ENCODE measurements around the gene CD151.

The CD151 gene

DNA sequence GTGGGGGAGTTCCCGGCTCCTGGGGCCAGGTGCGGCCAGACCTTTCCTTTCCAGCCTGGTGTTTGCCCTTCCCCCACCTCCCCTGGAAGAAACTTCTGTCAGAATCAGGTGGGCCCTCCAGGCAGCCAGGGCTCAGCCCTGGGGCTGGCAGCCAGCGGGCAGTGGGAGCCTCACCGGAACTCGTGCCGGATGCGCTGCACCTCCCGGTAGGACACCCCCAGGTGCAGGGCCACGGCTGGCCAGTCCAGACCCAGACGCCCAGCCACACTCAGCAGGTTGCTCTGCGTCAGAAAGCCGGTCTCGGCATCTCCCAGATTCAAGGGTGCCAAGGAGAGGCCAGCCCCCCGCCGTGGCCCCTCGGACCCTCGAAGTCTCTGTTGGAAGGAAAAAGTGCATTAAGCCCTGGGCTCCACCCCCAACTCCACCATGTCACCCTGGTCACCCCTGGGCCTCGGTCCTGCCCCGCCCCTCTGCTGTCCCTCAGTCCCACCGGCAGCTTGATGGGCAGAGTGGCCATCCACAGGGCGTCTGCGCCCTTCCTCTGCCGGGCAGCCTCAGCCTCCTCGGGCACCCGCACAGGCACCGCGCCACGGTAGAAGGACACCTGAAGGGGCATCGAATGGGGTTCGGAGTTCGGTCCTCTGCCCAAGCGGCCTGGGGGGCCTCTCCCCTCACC, 33.0 kb upstream of the CD151 start:
- peaks cover 11 to 34% of the 10 kb centered on the region in 2 donors for H3K4me1 ChIP-seq (ENCODE audit: control insufficient read depth in 1 of 2, insufficient read depth in 2 of 2, low read length in 2 of 2)

DNA sequence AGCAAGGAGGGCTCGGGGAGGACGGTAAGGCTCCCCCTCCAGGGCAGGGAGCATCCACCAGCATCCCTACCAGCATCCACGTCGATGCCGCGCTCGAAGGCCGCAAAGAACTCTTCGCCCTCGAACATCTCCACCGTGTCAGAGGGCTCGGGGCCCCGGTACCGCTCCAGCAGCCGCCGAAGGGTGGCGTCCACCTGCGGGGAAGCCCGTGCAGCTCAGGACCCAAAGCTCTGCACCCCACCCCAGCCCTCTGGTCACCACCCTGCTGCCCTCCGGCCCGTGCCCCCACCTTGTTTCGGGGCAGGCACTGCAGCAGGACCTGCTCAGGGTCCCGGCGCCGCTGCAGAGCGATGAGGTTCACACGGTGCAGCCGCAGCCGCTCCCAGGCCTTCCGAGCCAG, 32.3 kb upstream of the CD151 start:
- no peaks in the 10 kb centered on the region for H3K9me3 ChIP-seq (ENCODE audit: control insufficient read depth in 1 of 2, low read length in 2 of 2)
- peaks cover 0 to 26% of the 10 kb centered on the region in 2 donors for H3K36me3 ChIP-seq (ENCODE audit: control insufficient read depth in 1 of 2, insufficient read depth in 2 of 2, low read length in 2 of 2)
- peaks cover 11 to 30% of the 10 kb centered on the region in 2 donors for H3K4me1 ChIP-seq (ENCODE audit: control insufficient read depth in 1 of 2, insufficient read depth in 2 of 2, low read length in 2 of 2)
- H3K27me3 ChIP-seq (ENCODE audit: low read depth, low read length): no peaks in the 10 kb centered on the region
- H3K4me3 ChIP-seq (ENCODE audit: low read depth in 1 of 2, low read length in 2 of 2): no peak overlapping the region
- H3K27ac ChIP-seq (ENCODE audit: low read length): no peak overlapping the region

More for the DNA sequence above, 33.0 kb upstream of the CD151 start:
- H3K27ac ChIP-seq (ENCODE audit: low read length): no peak overlapping the region
- no peak overlapping the region for H3K4me3 ChIP-seq (ENCODE audit: low read depth in 1 of 2, low read length in 2 of 2)
- H3K36me3 ChIP-seq (ENCODE audit: control insufficient read depth in 1 of 2, insufficient read depth in 2 of 2, low read length in 2 of 2): peaks cover 0 to 26% of the 10 kb centered on the region in 2 donors
- H3K9me3 ChIP-seq (ENCODE audit: control insufficient read depth in 1 of 2, low read length in 2 of 2): no peaks in the 10 kb centered on the region
- no peaks in the 10 kb centered on the region for H3K27me3 ChIP-seq (ENCODE audit: low read depth, low read length)

DNA sequence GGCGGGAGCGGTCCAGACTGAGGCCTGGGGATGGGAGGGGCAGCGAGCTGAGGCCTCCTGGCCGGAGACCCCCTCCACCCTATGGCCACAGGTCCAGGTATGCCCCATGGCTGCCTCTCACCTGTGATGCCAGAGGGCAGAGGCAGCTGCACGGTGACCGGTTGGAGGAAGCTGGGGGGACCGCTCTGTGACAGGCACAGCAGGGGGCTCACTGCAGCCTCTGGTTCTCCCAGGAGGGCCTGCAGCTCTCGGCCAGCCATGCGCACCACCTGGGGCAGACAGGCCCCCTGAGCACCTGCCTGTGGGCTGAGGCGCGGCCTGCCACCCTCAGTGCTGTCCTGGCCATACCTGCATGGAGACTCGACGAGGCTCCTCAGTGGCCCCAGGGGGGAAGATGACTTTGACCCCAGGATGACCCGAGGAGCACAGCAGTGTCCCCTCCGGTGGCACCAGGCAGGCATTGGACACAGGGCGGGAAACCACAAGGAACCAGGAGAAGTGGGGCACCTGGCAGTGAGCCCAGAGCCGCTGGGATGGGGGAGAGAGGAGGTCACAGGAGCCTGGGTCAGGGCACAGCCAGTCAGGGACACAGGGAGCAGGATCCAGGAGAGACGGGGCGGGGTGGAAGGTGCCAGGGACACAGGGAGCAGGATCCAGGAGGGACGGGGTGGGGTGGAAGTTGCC, 31.5 kb upstream of the CD151 start:
- no peak overlapping the region for H3K4me3 ChIP-seq (ENCODE audit: low read depth in 1 of 2, low read length in 2 of 2)
- H3K36me3 ChIP-seq (ENCODE audit: control insufficient read depth in 1 of 2, insufficient read depth in 2 of 2, low read length in 2 of 2): peaks cover 0 to 26% of the 10 kb centered on the region in 2 donors
- H3K9me3 ChIP-seq (ENCODE audit: control insufficient read depth in 1 of 2, low read length in 2 of 2): no peaks in the 10 kb centered on the region
- no peak overlapping the region for H3K27ac ChIP-seq (ENCODE audit: low read length)
- peaks cover 11 to 25% of the 10 kb centered on the region in 2 donors for H3K4me1 ChIP-seq (ENCODE audit: control insufficient read depth in 1 of 2, insufficient read depth in 2 of 2, low read length in 2 of 2)
- H3K27me3 ChIP-seq (ENCODE audit: low read depth, low read length): no peaks in the 10 kb centered on the region

DNA sequence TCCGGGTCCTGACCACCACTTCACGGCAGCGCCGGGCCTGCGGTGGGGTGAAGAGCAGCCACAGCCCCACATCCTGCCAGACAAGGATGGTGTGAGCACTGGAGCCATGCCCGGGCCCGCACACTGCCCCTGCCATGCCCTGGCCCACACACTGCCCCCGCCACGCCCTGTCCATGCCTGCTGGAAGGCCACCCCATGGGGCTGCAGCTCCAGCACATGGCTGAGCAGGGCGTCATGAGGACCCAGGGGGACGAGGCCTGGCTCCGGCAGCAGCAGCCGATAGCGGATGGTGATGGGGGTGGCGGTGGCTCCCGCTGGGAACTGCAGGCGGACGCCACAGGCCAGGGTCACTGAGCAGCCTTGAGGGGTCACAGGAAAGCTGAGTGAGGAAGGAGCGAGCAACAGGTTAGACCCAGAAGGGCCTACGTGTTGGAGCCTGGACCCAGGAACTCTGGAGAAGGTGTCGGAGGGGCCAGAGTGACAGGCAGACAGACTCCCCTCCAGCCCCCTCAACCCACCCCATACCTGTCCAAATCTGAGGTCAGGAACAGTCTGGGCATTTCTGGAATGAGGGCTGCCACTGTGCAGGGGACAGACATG, 30.6 kb upstream of the CD151 start:
- Histone ChIP-seq H3K36me3 (ENCODE audit: control insufficient read depth in 1 of 2, insufficient read depth in 2 of 2, low read length in 2 of 2) (peaks cover 0 to 26% of the 10 kb centered on the region in 2 donors), H3K27me3 (ENCODE audit: low read depth, low read length) (no peaks in the 10 kb centered on the region), H3K27ac (ENCODE audit: low read length) (no peak overlapping the region), H3K4me1 (ENCODE audit: control insufficient read depth in 1 of 2, insufficient read depth in 2 of 2, low read length in 2 of 2) (peaks cover 4 to 16% of the 10 kb centered on the region in 2 donors), H3K9me3 (ENCODE audit: control insufficient read depth in 1 of 2, low read length in 2 of 2) (no peaks in the 10 kb centered on the region), H3K4me3 (ENCODE audit: low read depth in 1 of 2, low read length in 2 of 2) (no peak overlapping the region)

DNA sequence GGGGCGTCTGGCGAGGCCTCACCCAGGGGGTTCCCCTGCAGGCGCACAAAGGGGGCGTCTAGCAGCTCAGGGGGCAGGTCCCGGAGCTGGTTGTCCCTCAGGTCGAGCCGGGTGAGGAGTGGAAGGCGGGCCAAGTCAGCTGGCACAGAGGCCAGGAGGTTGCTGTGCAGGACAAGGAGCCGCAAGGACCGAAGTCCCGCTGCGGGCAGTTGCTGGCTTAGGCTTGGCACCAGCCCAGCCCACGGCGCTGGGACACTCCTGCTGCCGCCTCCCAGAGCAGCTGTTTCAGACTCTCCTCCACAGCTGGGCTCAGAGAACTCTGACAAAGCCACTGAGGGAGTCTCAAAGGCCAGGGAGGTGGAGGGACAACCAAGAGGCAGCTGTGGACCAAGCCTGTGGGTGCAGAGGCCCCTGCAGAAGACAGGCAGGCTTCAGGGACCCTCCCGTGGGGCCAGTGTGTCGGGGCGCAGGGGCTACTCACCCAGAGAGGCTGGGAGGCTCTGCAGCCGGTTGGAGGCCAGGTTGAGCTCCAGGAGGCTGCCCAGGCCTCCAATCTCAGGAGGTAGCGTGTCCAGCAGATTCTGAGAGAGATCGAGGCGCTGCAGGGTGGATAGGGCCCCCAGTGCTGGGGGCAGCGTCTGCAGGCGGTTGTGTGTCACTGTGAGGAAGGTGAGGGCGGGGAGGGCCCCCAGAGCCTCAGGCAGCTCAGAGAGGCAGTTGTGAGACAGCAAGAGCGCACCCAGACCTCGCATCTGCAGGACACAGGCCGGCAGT, 29.9 kb upstream of the CD151 start:
- Histone ChIP-seq H3K36me3 (ENCODE audit: control insufficient read depth in 1 of 2, insufficient read depth in 2 of 2, low read length in 2 of 2) (peaks cover 0 to 26% of the 10 kb centered on the region in 2 donors), H3K4me3 (ENCODE audit: low read depth in 1 of 2, low read length in 2 of 2) (no peak overlapping the region), H3K4me1 (ENCODE audit: control insufficient read depth in 1 of 2, insufficient read depth in 2 of 2, low read length in 2 of 2) (peaks cover 4 to 15% of the 10 kb centered on the region in 2 donors), H3K27ac (ENCODE audit: low read length) (no peak overlapping the region), H3K9me3 (ENCODE audit: control insufficient read depth in 1 of 2, low read length in 2 of 2) (no peaks in the 10 kb centered on the region), H3K27me3 (ENCODE audit: low read depth, low read length) (no peaks in the 10 kb centered on the region)

DNA sequence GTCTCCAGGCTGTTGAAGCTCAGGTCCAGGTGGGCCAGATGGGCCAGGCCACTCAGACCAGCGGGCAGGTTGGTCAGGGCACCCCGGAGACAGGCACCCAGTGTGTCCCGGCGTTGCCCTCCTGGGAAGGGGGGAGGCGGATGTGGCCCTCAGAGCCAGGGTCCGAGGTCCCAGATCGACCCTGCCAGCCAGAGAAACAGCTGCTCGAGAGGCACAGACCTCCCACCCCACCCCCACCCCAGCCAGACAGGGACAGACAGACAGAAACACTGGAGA, 29.3 kb upstream of the CD151 start:
- peaks cover 4 to 18% of the 10 kb centered on the region in 2 donors for H3K4me1 ChIP-seq (ENCODE audit: control insufficient read depth in 1 of 2, insufficient read depth in 2 of 2, low read length in 2 of 2)
- H3K27me3 ChIP-seq (ENCODE audit: low read depth, low read length): no peaks in the 10 kb centered on the region
- peaks cover 0 to 26% of the 10 kb centered on the region in 2 donors for H3K36me3 ChIP-seq (ENCODE audit: control insufficient read depth in 1 of 2, insufficient read depth in 2 of 2, low read length in 2 of 2)
- H3K4me3 ChIP-seq (ENCODE audit: low read depth in 1 of 2, low read length in 2 of 2): no peak overlapping the region
- no peak overlapping the region for H3K27ac ChIP-seq (ENCODE audit: low read length)
- H3K9me3 ChIP-seq (ENCODE audit: control insufficient read depth in 1 of 2, low read length in 2 of 2): no peaks in the 10 kb centered on the region

DNA sequence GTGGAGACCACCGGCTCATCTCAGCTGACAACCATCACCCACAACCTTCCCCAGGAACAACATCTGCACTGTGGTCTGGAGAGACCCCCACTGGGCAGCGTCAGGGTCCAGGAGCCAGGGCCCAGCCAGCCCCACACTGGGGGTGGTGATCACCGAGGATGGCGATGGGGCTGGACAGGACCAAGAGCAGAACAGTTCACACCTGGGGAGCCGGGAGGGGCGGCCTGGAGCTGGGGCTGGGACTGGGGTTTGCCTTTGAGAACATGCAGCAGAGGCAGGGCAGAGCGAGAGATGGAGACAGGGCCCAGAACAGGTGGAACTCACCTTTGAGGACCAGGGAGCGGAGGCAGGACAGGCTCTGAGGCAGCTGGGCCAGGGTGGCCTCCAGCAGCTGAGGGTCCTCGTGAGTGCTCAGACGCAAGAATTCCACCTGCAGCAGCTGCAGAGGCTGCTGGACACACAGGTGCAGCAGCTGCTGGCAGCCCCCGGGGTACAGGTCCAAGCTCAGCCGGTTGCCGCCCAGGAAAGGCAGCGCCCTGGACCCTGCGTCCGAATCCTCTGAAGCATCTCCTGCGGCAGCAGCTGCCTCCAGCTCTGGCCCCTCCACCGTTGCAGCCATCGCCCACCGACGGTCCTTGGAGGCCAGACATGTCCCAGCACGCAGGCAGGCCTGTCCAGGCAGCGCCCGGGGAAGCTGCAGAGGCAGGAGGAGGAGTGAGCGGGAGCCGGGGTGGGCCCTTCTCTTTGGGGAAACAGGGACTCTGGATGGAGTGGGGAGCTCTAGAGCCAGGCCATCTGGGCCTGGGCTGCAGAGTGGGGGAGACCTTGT, 28.8 kb upstream of the CD151 start:
- no peaks in the 10 kb centered on the region for H3K27me3 ChIP-seq (ENCODE audit: low read depth, low read length)
- H3K27ac ChIP-seq (ENCODE audit: low read length): no peak overlapping the region
- H3K4me3 ChIP-seq (ENCODE audit: low read depth in 1 of 2, low read length in 2 of 2): peak overlapping the region; percentile 59 to 74
- peaks cover 4 to 21% of the 10 kb centered on the region in 2 donors for H3K4me1 ChIP-seq (ENCODE audit: control insufficient read depth in 1 of 2, insufficient read depth in 2 of 2, low read length in 2 of 2)
- H3K9me3 ChIP-seq (ENCODE audit: control insufficient read depth in 1 of 2, low read length in 2 of 2): no peaks in the 10 kb centered on the region
- H3K36me3 ChIP-seq (ENCODE audit: control insufficient read depth in 1 of 2, insufficient read depth in 2 of 2, low read length in 2 of 2): peaks cover 0 to 30% of the 10 kb centered on the region in 2 donors

DNA sequence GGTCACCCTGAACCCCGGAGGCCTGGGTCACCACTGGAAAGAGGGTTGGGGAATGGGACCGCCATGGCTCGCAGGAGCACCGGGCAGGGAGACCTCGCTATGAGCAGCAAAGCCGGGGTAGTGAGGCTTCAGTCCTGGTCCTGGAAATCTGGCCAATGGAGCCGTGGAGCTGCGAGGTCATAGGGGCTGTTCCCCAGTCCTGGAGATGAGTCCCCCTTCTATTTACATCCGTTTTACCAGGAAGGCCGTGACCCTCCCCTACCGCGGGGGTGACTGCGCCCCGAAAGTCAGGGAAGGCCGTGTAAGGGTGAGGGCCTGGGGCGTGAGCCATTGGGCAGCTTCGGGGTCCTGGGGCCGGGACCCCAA, 28.2 kb upstream of the CD151 start:
- Histone ChIP-seq H3K9me3 (ENCODE audit: control insufficient read depth in 1 of 2, low read length in 2 of 2) (no peaks in the 10 kb centered on the region), H3K4me3 (ENCODE audit: low read depth in 1 of 2, low read length in 2 of 2) (peak overlapping the region; percentile 59 to 74), H3K36me3 (ENCODE audit: control insufficient read depth in 1 of 2, insufficient read depth in 2 of 2, low read length in 2 of 2) (peaks cover 0 to 35% of the 10 kb centered on the region in 2 donors), H3K27me3 (ENCODE audit: low read depth, low read length) (no peaks in the 10 kb centered on the region), H3K27ac (ENCODE audit: low read length) (no peak overlapping the region), H3K4me1 (ENCODE audit: control insufficient read depth in 1 of 2, insufficient read depth in 2 of 2, low read length in 2 of 2) (peaks cover 4 to 21% of the 10 kb centered on the region in 2 donors)

DNA sequence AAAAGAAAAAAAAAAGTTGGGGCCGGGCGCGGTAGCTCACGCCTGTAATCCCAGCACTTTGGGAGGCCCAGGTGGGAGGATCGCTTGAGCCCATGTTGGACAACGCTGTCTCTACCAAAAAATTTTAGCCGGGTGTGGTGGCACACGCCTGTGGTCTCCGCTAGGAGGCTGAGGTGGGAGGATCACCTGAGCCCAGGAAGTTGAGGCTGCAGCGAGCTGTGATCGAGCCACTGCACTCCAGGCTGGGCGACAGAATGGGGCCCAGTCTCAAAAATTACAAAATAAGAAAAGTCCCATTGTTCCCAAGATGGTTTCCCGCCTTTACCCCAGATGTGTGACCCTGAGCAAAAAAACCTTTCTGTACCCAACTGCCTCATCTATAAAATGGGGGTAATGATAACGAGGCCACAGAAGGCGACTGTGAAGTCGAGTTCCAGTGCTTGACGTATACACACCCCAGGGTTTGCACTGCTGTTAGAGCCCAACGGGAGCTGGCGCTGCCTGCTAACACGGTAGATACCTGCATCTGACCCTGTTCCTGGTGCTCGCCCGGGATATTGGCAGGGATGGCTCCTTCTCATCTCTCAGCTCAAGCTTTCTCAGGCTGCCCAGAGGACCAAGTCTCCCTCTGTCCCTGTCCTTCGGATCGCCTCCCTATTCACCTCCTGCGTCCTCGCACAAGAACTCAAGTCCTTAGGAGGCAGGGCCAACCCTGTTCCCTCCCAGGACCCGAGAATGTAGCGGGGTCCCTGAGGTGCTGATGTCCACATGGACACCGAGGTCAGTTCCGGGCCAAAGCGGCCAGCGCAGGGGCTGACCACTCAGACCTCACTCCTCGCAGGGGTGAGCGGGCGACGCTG, 24.1 kb upstream of the CD151 start:
- no peaks in the 10 kb centered on the region for H3K9me3 ChIP-seq (ENCODE audit: control insufficient read depth in 1 of 2, low read length in 2 of 2)
- H3K4me3 ChIP-seq (ENCODE audit: low read depth in 1 of 2, low read length in 2 of 2): peak overlapping the region; percentile 86 to 94
- peak overlapping the region; percentile 99 for H3K27ac ChIP-seq (ENCODE audit: low read length)
- H3K36me3 ChIP-seq (ENCODE audit: control insufficient read depth in 1 of 2, insufficient read depth in 2 of 2, low read length in 2 of 2): peaks cover 25 to 35% of the 10 kb centered on the region in 2 donors
- H3K27me3 ChIP-seq (ENCODE audit: low read depth, low read length): no peaks in the 10 kb centered on the region
- peaks cover 11 to 38% of the 10 kb centered on the region in 2 donors for H3K4me1 ChIP-seq (ENCODE audit: control insufficient read depth in 1 of 2, insufficient read depth in 2 of 2, low read length in 2 of 2)

Data from muscle layer of duodenum (tissue), 2 donors.